Liver (tissue), 9 donors: ENCODE results near the gene CNTNAP3. TPM values are rescaled to one million over a fixed set of nuclear protein-coding genes. Genes with fewer than 3 reads are reported as not detected.
"Not testable (repeated sequence)": the region's sequence is repeated elsewhere in the genome, so short reads cannot be mapped to it uniquely, and the experiment has no call there.

ENCODE experiments used
- DNase-seq: peaks from one replicate; pipeline ENCODE4 v3.0.0-alpha.2; 2017; ENCODE audit warnings: low spot score
- H3K27ac ChIP-seq, 2 donors: one replicate each; pipeline ENCODE4 v1.7.0; 2013; ENCODE audit warnings: inconsistent platforms in 2 of 2, low read length in 2 of 2, control low read depth in 1 of 2, low read depth in 1 of 2, mild to moderate bottlenecking in 1 of 2
- H3K27me3 ChIP-seq, 4 donors: one replicate each; pipeline versions ENCODE4 v1.6.1 to v1.7.0; 2013; ENCODE audit warnings: low read length in 3 of 4, inconsistent platforms in 1 of 4, mild to moderate bottlenecking in 1 of 4, moderate library complexity in 1 of 4; ENCODE audit not compliant: control insufficient read depth in 4 of 4, insufficient read depth in 4 of 4
- H3K36me3 ChIP-seq, 4 donors: one replicate each; pipeline versions ENCODE4 v1.6.1 to v1.7.0; 2013; ENCODE audit warnings: low read length in 3 of 4, mild to moderate bottlenecking in 3 of 4, low read depth in 1 of 4, moderate library complexity in 1 of 4; ENCODE audit not compliant: control insufficient read depth in 4 of 4, insufficient read depth in 3 of 4
- H3K4me1 ChIP-seq, 4 donors: one replicate each; pipeline versions ENCODE4 v1.6.1 to v1.7.0; 2013; ENCODE audit warnings: low read length in 3 of 4, mild to moderate bottlenecking in 3 of 4, moderate library complexity in 1 of 4; ENCODE audit not compliant: control insufficient read depth in 4 of 4, insufficient read depth in 4 of 4
- H3K4me3 ChIP-seq, 3 donors: one replicate each; pipeline versions ENCODE4 v1.6.1 to v1.7.0; 2013; ENCODE audit warnings: low read length in 3 of 3, control low read depth in 1 of 3, low read depth in 1 of 3, mild to moderate bottlenecking in 1 of 3
- H3K9ac ChIP-seq, 2 donors: one replicate each; pipeline ENCODE4 v1.7.0; 2013; ENCODE audit warnings: low read length in 2 of 2, mild to moderate bottlenecking in 2 of 2, moderate library complexity in 2 of 2, control low read depth in 1 of 2, low read depth in 1 of 2
- H3K9me3 ChIP-seq, 4 donors: one replicate each; pipeline versions ENCODE4 v1.6.1 to v1.7.0; 2013; ENCODE audit warnings: low read length in 3 of 4; ENCODE audit not compliant: control insufficient read depth in 4 of 4
- EGR1 ChIP-seq, 2 donors: IDR thresholded peaks; 2 replicates each; pipeline ENCODE4 v1.6.1; 2016 to 2018; ENCODE audit warnings: antibody characterized with exemption in 2 of 2, low read depth in 2 of 2
- RXRA ChIP-seq, 2 donors: IDR thresholded peaks; 2 replicates each; pipeline ENCODE4 v1.6.1; 2017 to 2018; ENCODE audit warnings: antibody characterized with exemption in 2 of 2, mild to moderate bottlenecking in 1 of 2
- TAF1 ChIP-seq: conservative IDR thresholded peaks from 2 replicates; pipeline ENCODE4 v1.6.1; 2016; ENCODE audit warnings: antibody characterized with exemption, mild to moderate bottlenecking
- WGBS: extraction: QIAGEN DNeasy Blood & Tissue Kit; methylation state at CpG from one replicate; pipeline ENCODE4 v1.1.7; 2013; 5-methylcytosine and 5-hydroxymethylcytosine counted together
- polyA plus RNA-seq, 2 donors: library from polyadenylated mRNA; stranded (reverse) in 1 of 2; unstranded in 1 of 2; fragments of 200-250 nt in 1 of 2; fragments of >200 nt in 1 of 2; fragmentation: Nextera tagmentation in 1 of 2; extraction: Ambion mirVana in 1 of 2; gene quantifications; one replicate each; pipeline versions ENCODE4 v1.2.1 to v1.2.3, GENCODE V29; 2013 to 2015
- total RNA-seq, 2 donors: library from RNA; depleted of rRNA; stranded (reverse); fragments of >200 nt; gene quantifications; one replicate each; pipeline ENCODE4 v1.2.3, GENCODE V29; 2014
- donor health status: healthy.
- donor health status: healthy.
- donor health status: healthy.
- donor health status: healthy.
- donor health status: healthy.

CNTNAP3 gene
- total and polyA plus RNA-seq, 4 donors = 0.68 to 4.4 (median 1.0) TPM

- no peaks in the 10 kb centered on the region for H3K9me3 ChIP-seq
- H3K4me3 ChIP-seq = no peak overlapping the region
- H3K4me1 ChIP-seq = no peaks in the 10 kb centered on the region
- H3K27me3 ChIP-seq = no peaks in the 10 kb centered on the region
- TF ChIP-seq EGR1 (IDR thresholded peaks at IDR 0.05; ENCODE audit: low read depth in 2 of 2) (no peak), TAF1 (no peak), RXRA (IDR thresholded peaks at IDR 0.05) (no peak)
- 88% methylated on average over 9 of the region's 9 CpGs for WGBS
- no peaks in the 10 kb centered on the region for H3K36me3 ChIP-seq
- no peak overlapping the region for H3K27ac ChIP-seq
- no peak overlapping the region for H3K9ac ChIP-seq
- DNase-seq = no peak
Observed at GRCh38 chr9:39108145-39108544, 179.8 kb downstream of the CNTNAP3 start.

- H3K4me1 ChIP-seq, DNase-seq, H3K36me3 ChIP-seq, H3K4me3 ChIP-seq, H3K9ac ChIP-seq, H3K27ac ChIP-seq, H3K9me3 ChIP-seq, H3K27me3 ChIP-seq: not testable (repeated sequence)
- WGBS = 47% methylated on average over 1 of the region's 1 CpG
Observed at GRCh38 chr9:39097208-39097607, 190.8 kb downstream of the CNTNAP3 start.

GRCh38 chr9:39085311-39085710 is 202.7 kb downstream of the CNTNAP3 start:
- H3K4me1 ChIP-seq, H3K4me3 ChIP-seq, H3K27ac ChIP-seq, H3K9me3 ChIP-seq, H3K36me3 ChIP-seq, H3K27me3 ChIP-seq, H3K9ac ChIP-seq, DNase-seq: not testable (repeated sequence)
- 79% methylated on average over 5 of the region's 5 CpGs for WGBS

- not testable (repeated sequence) for H3K9ac ChIP-seq, DNase-seq, H3K27me3 ChIP-seq, H3K9me3 ChIP-seq, H3K36me3 ChIP-seq, H3K4me1 ChIP-seq, H3K4me3 ChIP-seq, H3K27ac ChIP-seq
- 60% methylated on average over 4 of the region's 4 CpGs for WGBS
Observed at GRCh38 chr9:39082574-39082973, 205.4 kb downstream of the CNTNAP3 start.

- 41% methylated on average over 3 of the region's 3 CpGs for WGBS
- H3K9me3 ChIP-seq, H3K9ac ChIP-seq, H3K4me3 ChIP-seq, H3K4me1 ChIP-seq, H3K27me3 ChIP-seq, H3K36me3 ChIP-seq, DNase-seq, H3K27ac ChIP-seq: not testable (repeated sequence)
Observed at GRCh38 chr9:39080081-39080480, 207.9 kb downstream of the CNTNAP3 start.

- DNase-seq, H3K9me3 ChIP-seq, H3K9ac ChIP-seq, H3K36me3 ChIP-seq, H3K4me3 ChIP-seq, H3K4me1 ChIP-seq, H3K27me3 ChIP-seq, H3K27ac ChIP-seq: not testable (repeated sequence)
- WGBS = 9% methylated on average over 49 of the region's 49 CpGs
Observed at GRCh38 chr9:39078621-39079256, 209.2 kb downstream of the CNTNAP3 start.

DNA sequence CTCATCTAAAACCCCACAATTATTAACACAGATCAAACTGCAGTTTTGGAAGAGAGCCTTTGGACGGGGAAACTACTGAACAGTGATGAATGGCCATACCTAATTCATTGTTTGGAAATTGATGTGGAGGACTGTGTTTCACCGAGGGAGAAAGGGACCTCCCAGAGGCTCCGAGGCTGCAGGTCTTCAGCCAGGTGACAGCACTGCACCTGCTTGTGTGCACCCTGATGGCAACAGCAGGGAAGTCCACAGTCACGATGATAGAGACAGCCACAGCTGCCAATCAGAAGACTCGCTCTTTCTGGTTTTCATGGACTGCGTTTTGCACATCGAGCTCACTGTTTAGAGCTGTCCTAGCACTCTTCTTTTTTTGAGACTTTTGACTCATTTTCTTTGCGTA is 214.4 kb downstream of the CNTNAP3 start:
- H3K27me3 ChIP-seq, H3K36me3 ChIP-seq: not testable (repeated sequence)
- WGBS = 75% methylated on average over 8 of the region's 8 CpGs

GRCh38 chr9:39067683-39068082 is 220.3 kb downstream of the CNTNAP3 start:
- WGBS = 75% methylated on average over 5 of the region's 5 CpGs
- not testable (repeated sequence) for H3K27me3 ChIP-seq, H3K9ac ChIP-seq, H3K27ac ChIP-seq, H3K9me3 ChIP-seq, H3K4me1 ChIP-seq, DNase-seq, H3K36me3 ChIP-seq, H3K4me3 ChIP-seq

More for the DNA sequence above, 214.4 kb downstream of the CNTNAP3 start:
- H3K9me3 ChIP-seq, H3K4me3 ChIP-seq, DNase-seq, H3K9ac ChIP-seq, H3K27ac ChIP-seq, H3K4me1 ChIP-seq: not testable (repeated sequence)
